IMR-90 (cell line): Measurements from ENCODE around the gene KLHL29. TPM values are rescaled to one million over a fixed set of nuclear protein-coding genes. Genes with fewer than 3 reads are reported as not detected.

Experiments used
- ATAC-seq: fragments of 200-7000 bp; cut with Tn5 transposase; 2 replicates; pipeline ENCODE4 v1.9.1; 2020; ENCODE audit warnings: low read depth, mild to moderate bottlenecking, moderate library complexity
- BruUV-seq: library from RNA; stranded (reverse); fragments of 400-500 nt; replicated peaks from 2 replicates; lab custom pipeline; 2021; lab: Mats Ljungman, UMichigan
- CTCF ChIA-PET: fragments of 300-600 bp; formaldehyde crosslinking; extraction: SDS; loops from one replicate; lab custom pipeline; 2021; ENCODE audit warnings: antibody characterized with exemption; lab: Yijun Ruan, JAX
- POLR2A ChIA-PET: fragments of 300-600 bp; sonication (Branson Sonifier 250); formaldehyde crosslinking; loops from one replicate; lab custom pipeline; 2022; ENCODE audit warnings: antibody characterized with exemption; ENCODE audit not compliant: unreplicated experiment; lab: Charles Lee
- DNase-seq: peaks from one replicate; pipeline ENCODE4 v3.0.0; 2013
- H2AFZ ChIP-seq: replicated peaks from 2 replicates; pipeline ENCODE3; 2013; ENCODE audit warnings: low read length, mild to moderate bottlenecking; ENCODE audit not compliant: poor library complexity
- H2AK5ac ChIP-seq: 2 replicates; pipeline ENCODE4 v1.6.1; 2013; ENCODE audit warnings: low read depth, low read length, inconsistent platforms
- H2AK9ac ChIP-seq: replicated peaks from 2 replicates; pipeline ENCODE3; 2013; ENCODE audit warnings: mild to moderate bottlenecking, low read depth, low read length, moderate library complexity; ENCODE audit not compliant: poor library complexity
- H2BK120ac ChIP-seq: 2 replicates; pipeline ENCODE4 v1.6.1; 2013; ENCODE audit warnings: low read depth, low read length, inconsistent platforms
- H2BK15ac ChIP-seq: 3 replicates; pipeline ENCODE4 v1.6.1; 2013; ENCODE audit warnings: low read depth, low read length, inconsistent platforms
- H2BK20ac ChIP-seq: 2 replicates; pipeline ENCODE4 v1.6.1; 2013; ENCODE audit warnings: low read depth, mild to moderate bottlenecking, inconsistent platforms, low read length, moderate library complexity
- H2BK5ac ChIP-seq: 2 replicates; pipeline ENCODE4 v1.6.1; 2013; ENCODE audit warnings: mild to moderate bottlenecking, low read depth, low read length, inconsistent platforms; ENCODE audit not compliant: poor library complexity, severe bottlenecking
- H3K14ac ChIP-seq: replicated peaks from 2 replicates; pipeline ENCODE4 v1.6.1; 2013; ENCODE audit warnings: low read depth, low read length, inconsistent platforms
- H3K18ac ChIP-seq: 2 replicates; pipeline ENCODE4 v1.6.1; 2013; ENCODE audit warnings: low read depth, low read length, control low read depth
- H3K23ac ChIP-seq: 2 replicates; pipeline ENCODE4 v1.6.1; 2013; ENCODE audit warnings: low read depth, low read length, inconsistent platforms
- H3K27ac ChIP-seq: 2 replicates; pipeline ENCODE4 v1.5.1; 2013; ENCODE audit warnings: mild to moderate bottlenecking, control low read depth, low read length; ENCODE audit not compliant: insufficient read depth
- H3K27me3 ChIP-seq: 2 replicates; pipeline ENCODE4 v1.6.1; 2013; ENCODE audit warnings: low read length; ENCODE audit not compliant: control insufficient read depth, insufficient read depth
- H3K36me3 ChIP-seq: 2 replicates; pipeline ENCODE4 v1.6.1; 2013; ENCODE audit warnings: low read length, mixed read lengths; ENCODE audit not compliant: control insufficient read depth, insufficient read depth
- H3K4ac ChIP-seq: 2 replicates; pipeline ENCODE4 v1.6.1; 2013; ENCODE audit warnings: low read depth, low read length, inconsistent platforms
- H3K4me1 ChIP-seq: 2 replicates; pipeline ENCODE4 v1.6.1; 2013; ENCODE audit warnings: low read length, mixed read lengths; ENCODE audit not compliant: control insufficient read depth, insufficient read depth
- H3K4me2 ChIP-seq: 2 replicates; pipeline ENCODE4 v1.6.1; 2013; ENCODE audit warnings: low read depth, mild to moderate bottlenecking, control low read depth, low read length, moderate library complexity
- H3K4me3 ChIP-seq: 2 replicates; pipeline ENCODE4 v1.5.1; 2013; ENCODE audit warnings: low read depth, mild to moderate bottlenecking, control low read depth, low read length, moderate library complexity; ENCODE audit not compliant: insufficient read depth
- H3K56ac ChIP-seq: 2 replicates; pipeline ENCODE4 v1.6.1; 2013; ENCODE audit warnings: low read length, inconsistent platforms; ENCODE audit not compliant: insufficient read depth; ENCODE audit errors: extremely low read depth
- H3K79me1 ChIP-seq, 2 experiments: 2 replicates each; pipeline ENCODE4 v1.6.1; 2013; ENCODE audit warnings: low read length in 2 of 2, inconsistent platforms in 1 of 2, low read depth in 1 of 2
- H3K9ac ChIP-seq: 2 replicates; pipeline ENCODE4 v1.6.1; 2013; ENCODE audit warnings: low read depth, low read length, control low read depth
- H3K9me1 ChIP-seq: 2 replicates; pipeline ENCODE4 v1.6.1; 2013; ENCODE audit warnings: low read length, inconsistent platforms; ENCODE audit not compliant: insufficient read depth
- H3K9me3 ChIP-seq: 2 replicates; pipeline ENCODE4 v1.6.1; 2013; ENCODE audit warnings: low read length; ENCODE audit not compliant: control insufficient read depth, insufficient read depth
- H4K20me1 ChIP-seq: 2 replicates; pipeline ENCODE4 v1.6.1; 2013; ENCODE audit warnings: low read length, inconsistent platforms; ENCODE audit not compliant: insufficient read depth
- H4K5ac ChIP-seq: 2 replicates; pipeline ENCODE4 v1.6.1; 2013; ENCODE audit warnings: mild to moderate bottlenecking, low read depth, low read length, control low read depth
- H4K8ac ChIP-seq, 2 experiments: 2 replicates each; pipeline ENCODE4 v1.6.1; 2013; ENCODE audit warnings: low read depth in 2 of 2, low read length in 2 of 2, control low read depth in 1 of 2, inconsistent platforms in 1 of 2
- H4K91ac ChIP-seq: 2 replicates; pipeline ENCODE4 v1.6.1; 2013; ENCODE audit warnings: low read depth, low read length, inconsistent platforms; ENCODE audit not compliant: insufficient read depth
- BHLHE40 ChIP-seq: fragments of 150-350 bp; IDR thresholded peaks from 2 replicates; pipeline ENCODE4 v1.6.1; 2016; ENCODE audit warnings: mild to moderate bottlenecking, low read depth, low read length
- CEBPB ChIP-seq: IDR thresholded peaks from 2 replicates; pipeline ENCODE4 v1.6.1; 2012; ENCODE audit warnings: low read depth, low read length, improper control_type of control experiment
- CHD1 ChIP-seq: IDR thresholded peaks from 2 replicates; pipeline ENCODE4 v1.6.1; 2012; ENCODE audit warnings: low read depth, low read length, improper control_type of control experiment
- CTCF ChIP-seq: conservative IDR thresholded peaks from 2 replicates; pipeline ENCODE4 v1.5.1; 2012; ENCODE audit warnings: mild to moderate bottlenecking, low read depth, low read length, improper control_type of control experiment
- ELK1 ChIP-seq: fragments of 150-350 bp; IDR thresholded peaks from 2 replicates; pipeline ENCODE4 v1.6.1; 2016; ENCODE audit warnings: low read depth, mild to moderate bottlenecking, low read length, moderate library complexity, borderline replicate concordance
- MAFK ChIP-seq: IDR thresholded peaks from 2 replicates; pipeline ENCODE4 v1.6.1; 2012; ENCODE audit warnings: low read depth, low read length, improper control_type of control experiment
- MAZ ChIP-seq: IDR thresholded peaks from 2 replicates; pipeline ENCODE4 v1.6.1; 2012; ENCODE audit warnings: low read depth, mild to moderate bottlenecking, low read length, improper control_type of control experiment, moderate library complexity, borderline replicate concordance
- MXI1 ChIP-seq: IDR thresholded peaks from 2 replicates; pipeline ENCODE4 v1.6.1; 2012; ENCODE audit warnings: low read depth, mild to moderate bottlenecking, low read length, moderate library complexity, borderline replicate concordance
- NFE2L2 ChIP-seq: fragments of 150-350 bp; IDR thresholded peaks from 2 replicates; pipeline ENCODE4 v1.6.1; 2016; ENCODE audit warnings: low read depth, mild to moderate bottlenecking, low read length
- POLR2A ChIP-seq: IDR thresholded peaks from 2 replicates; pipeline ENCODE4 v1.6.1; 2012; ENCODE audit warnings: mild to moderate bottlenecking, low read depth, low read length
- RCOR1 ChIP-seq: IDR thresholded peaks from 2 replicates; pipeline ENCODE4 v1.6.1; 2012; ENCODE audit warnings: mild to moderate bottlenecking, low read length, improper control_type of control experiment; ENCODE audit not compliant: insufficient replicate concordance
- RFX5 ChIP-seq: IDR thresholded peaks from 2 replicates; pipeline ENCODE4 v1.8.0; 2012; ENCODE audit warnings: low read depth, mild to moderate bottlenecking, low read length, moderate library complexity
- SMC3 ChIP-seq: fragments of 150-350 bp; IDR thresholded peaks from 2 replicates; pipeline ENCODE4 v1.6.1; 2016; ENCODE audit warnings: low read depth, mild to moderate bottlenecking, antibody characterized with exemption, low read length, moderate library complexity
- USF2 ChIP-seq: fragments of 150-350 bp; IDR thresholded peaks from 2 replicates; pipeline ENCODE4 v1.6.1; 2017; ENCODE audit warnings: mild to moderate bottlenecking, antibody characterized with exemption, low read length, low read depth
- WGBS, 2 experiments: methylation state at CpG; one replicate each; pipeline versions ENCODE4 v1.1.5 to v1.1.7; 2013; ENCODE audit warnings: missing lambda C conversion rate in 2 of 2; ENCODE audit not compliant: insufficient read length in 1 of 2; ENCODE audit errors: extremely low coverage in 2 of 2; 5-methylcytosine and 5-hydroxymethylcytosine counted together
- dilution Hi-C: fragments of 300-500 bp; cut with HindIII; formaldehyde crosslinking; loops from one replicate; pipeline ENCODE4 v1.14.3; 2018; ENCODE audit warnings: low sequenced_read_pairs; ENCODE audit not compliant: unreplicated experiment
- in situ Hi-C: fragments of 300-500 bp; cut with MboI; formaldehyde crosslinking; loops from 3 replicates; pipeline ENCODE4 v1.14.3; 2019; ENCODE audit warnings: low sequenced_read_pairs, inconsistent platforms, mixed read lengths
- intact Hi-C: fragments of 100-400 bp; cut with micrococcal nuclease; formaldehyde crosslinking; loops from 2 replicates; pipeline ENCODE4 v1.10.0; 2022
- polyA plus RNA-seq, 3 experiments: library from polyadenylated mRNA; depleted of rRNA; stranded (reverse); fragments of >200 nt; gene quantifications; 2 replicates each; pipeline ENCODE4 v1.2.3, GENCODE V29; 2012; ENCODE audit warnings: low replicate concordance in 1 of 3
- total RNA-seq: library from RNA; depleted of rRNA; stranded (reverse); fragments of >200 nt; gene quantifications from 2 replicates; pipeline ENCODE4 v1.2.3, GENCODE V29; 2012

Gene KLHL29
- total and polyA plus RNA-seq, 2 of the 4 experiments (the other 2 are of a cell fraction) = 2.0 to 8.0 TPM

GRCh38 chr2:23523373-23524260, 138.6 kb downstream of the KLHL29 start:
- dilution Hi-C loops = no loop called here
- Histone ChIP-seq H3K27me3 (no peaks in the 10 kb centered on the region), H2AFZ (peak overlapping the region; percentile 60), H4K8ac (peak overlapping the region in 1 of 2 experiments; percentile 57; a peak in 3 of 4 replicates), H4K91ac (no peak overlapping the region), H3K4me1 (peaks cover 16% of the 10 kb centered on the region), H2BK120ac (no peak overlapping the region), H3K9me1 (peaks cover 7% of the 10 kb centered on the region), H3K27ac (no peak overlapping the region), H4K20me1 (no peaks in the 10 kb centered on the region; the same call in 1 of the 2 replicates), H2BK5ac (no peak overlapping the region), H3K36me3 (no peaks in the 10 kb centered on the region), H3K18ac (no peak overlapping the region), H3K4me2 (no peak overlapping the region), H2AK9ac (peak overlapping the region; percentile 10), H2BK15ac (no peak overlapping the region), H2BK20ac (peak overlapping the region; percentile 39), H3K4ac (peak overlapping the region; percentile 67), H3K79me1 (peaks cover 3 to 4% of the 10 kb centered on the region in 2 experiments; a peak in 2 of 4 replicates), H3K56ac (no peak overlapping the region), H3K23ac (peak overlapping the region; percentile 62; the same call in 1 of the 2 replicates), H3K9ac (no peak overlapping the region; the same call in 1 of the 2 replicates), H3K9me3 (no peaks in the 10 kb centered on the region), H3K4me3 (no peak overlapping the region), H3K14ac (peak overlapping the region; percentile 19), H2AK5ac (no peak overlapping the region; the same call in 1 of the 2 replicates), H4K5ac (no peak overlapping the region)
- POLR2A ChIA-PET = no interaction called here
- intact Hi-C loops = no loop called here
- CTCF ChIA-PET = no interaction called here
- in situ Hi-C loops = no loop called here
- no TSS peak for BruUV-seq
- WGBS, 2 experiments = 58% methylated on average over 2 of the region's 20 CpGs; no CpG with 5 or more reads in 1 of the 2 experiments
- peak; percentile 7; the same call in 1 of the 2 replicates for ATAC-seq
- peak; percentile 33 for DNase-seq
- no peak for TF ChIP-seq BHLHE40
- no peak for TF ChIP-seq CEBPB
- no peak for TF ChIP-seq RFX5
- TF ChIP-seq MXI1 = no peak
- TF ChIP-seq USF2 = no peak
- no peak for TF ChIP-seq POLR2A
- no peak for TF ChIP-seq RCOR1
- TF ChIP-seq CHD1 = no peak
- TF ChIP-seq SMC3 = no peak
- no peak for TF ChIP-seq ELK1
- no peak for TF ChIP-seq MAZ
- no peak for TF ChIP-seq NFE2L2
- no peak for TF ChIP-seq CTCF
- TF ChIP-seq MAFK = no peak
